ENCODE measurements around the gene SMCO1. TPM values are rescaled to one million over a fixed set of nuclear protein-coding genes. Genes with fewer than 3 reads are reported as not detected.

The SMCO1 gene
- polyA plus RNA-seq, 2 of the 4 experiments (the other 2 are of a cell fraction): not detected

DNA sequence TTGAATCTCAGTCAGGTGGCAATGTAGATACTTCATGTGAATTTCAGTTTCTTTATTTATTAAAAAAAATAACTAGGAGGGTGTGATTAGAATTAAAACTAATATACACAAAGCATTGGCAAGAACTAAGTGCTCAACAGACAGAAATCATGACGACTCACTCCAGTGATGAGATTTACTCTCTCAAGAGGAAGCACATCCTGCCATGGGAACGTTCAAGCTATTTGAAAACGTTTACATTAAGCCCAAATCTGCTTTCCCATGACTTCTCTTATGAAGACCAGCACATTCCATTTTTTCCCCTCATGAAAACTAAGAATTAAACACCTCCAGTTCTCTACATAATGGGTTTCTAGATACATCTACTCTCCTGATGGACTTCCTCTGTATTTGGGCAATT lies 44.7 kb upstream of the SMCO1 start:
- no peak overlapping the region for H3K27ac ChIP-seq

DNA sequence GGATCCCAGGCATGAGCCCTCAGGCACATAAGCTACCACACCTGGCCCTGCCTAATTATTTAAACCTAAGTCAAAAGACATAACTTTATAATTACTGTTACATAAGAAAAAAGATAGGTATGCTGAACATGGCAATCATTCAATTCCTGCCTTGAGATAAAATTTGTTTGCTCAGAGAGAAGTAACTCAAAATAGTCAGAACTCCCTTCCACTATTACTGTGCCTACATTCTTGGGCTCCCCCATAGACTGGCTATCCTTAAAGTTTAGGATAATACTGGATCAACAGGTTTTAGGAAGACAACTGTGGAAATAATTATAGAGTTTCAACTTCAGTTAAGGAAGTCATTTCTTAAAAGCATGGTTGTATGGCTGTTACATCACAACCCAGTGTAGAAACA lies 43.3 kb upstream of the SMCO1 start:
- CTCF ChIA-PET: no interaction called here
- H3K4me2 ChIP-seq: no peak overlapping the region
- FAIRE-seq (no peak), DNase-seq (ENCODE audit: low read depth in 1 of 2, low spot score in 1 of 2) (no peak), ATAC-seq (no peak)
- TF ChIP-seq KDM1A (IDR thresholded peaks at IDR 0.05; ENCODE audit: low read depth) (no peak), HDAC2 (IDR thresholded peaks at IDR 0.05) (no peak)
- TF ChIP-seq, protein P1, sequence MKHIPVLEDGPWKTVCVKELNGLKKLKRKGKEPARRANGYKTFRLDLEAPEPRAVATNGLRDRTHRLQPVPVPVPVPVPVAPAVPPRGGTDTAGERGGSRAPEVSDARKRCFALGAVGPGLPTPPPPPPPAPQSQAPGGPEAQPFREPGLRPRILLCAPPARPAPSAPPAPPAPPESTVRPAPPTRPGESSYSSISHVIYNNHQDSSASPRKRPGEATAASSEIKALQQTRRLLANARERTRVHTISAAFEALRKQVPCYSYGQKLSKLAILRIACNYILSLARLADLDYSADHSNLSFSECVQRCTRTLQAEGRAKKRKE (CRISPR knock-in tag; IDR thresholded peaks at IDR 0.05; ENCODE audit: low read depth): no peak
- TF ChIP-seq, protein P2, sequence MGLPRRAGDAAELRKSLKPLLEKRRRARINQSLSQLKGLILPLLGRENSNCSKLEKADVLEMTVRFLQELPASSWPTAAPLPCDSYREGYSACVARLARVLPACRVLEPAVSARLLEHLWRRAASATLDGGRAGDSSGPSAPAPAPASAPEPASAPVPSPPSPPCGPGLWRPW (IDR thresholded peaks at IDR 0.05): no peak
- TF ChIP-seq, protein P3, sequence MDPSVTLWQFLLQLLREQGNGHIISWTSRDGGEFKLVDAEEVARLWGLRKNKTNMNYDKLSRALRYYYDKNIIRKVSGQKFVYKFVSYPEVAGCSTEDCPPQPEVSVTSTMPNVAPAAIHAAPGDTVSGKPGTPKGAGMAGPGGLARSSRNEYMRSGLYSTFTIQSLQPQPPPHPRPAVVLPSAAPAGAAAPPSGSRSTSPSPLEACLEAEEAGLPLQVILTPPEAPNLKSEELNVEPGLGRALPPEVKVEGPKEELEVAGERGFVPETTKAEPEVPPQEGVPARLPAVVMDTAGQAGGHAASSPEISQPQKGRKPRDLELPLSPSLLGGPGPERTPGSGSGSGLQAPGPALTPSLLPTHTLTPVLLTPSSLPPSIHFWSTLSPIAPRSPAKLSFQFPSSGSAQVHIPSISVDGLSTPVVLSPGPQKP (IDR thresholded peaks at IDR 0.05; ENCODE audit: low read depth, low read length): no peak
- TF ChIP-seq, protein P4, sequence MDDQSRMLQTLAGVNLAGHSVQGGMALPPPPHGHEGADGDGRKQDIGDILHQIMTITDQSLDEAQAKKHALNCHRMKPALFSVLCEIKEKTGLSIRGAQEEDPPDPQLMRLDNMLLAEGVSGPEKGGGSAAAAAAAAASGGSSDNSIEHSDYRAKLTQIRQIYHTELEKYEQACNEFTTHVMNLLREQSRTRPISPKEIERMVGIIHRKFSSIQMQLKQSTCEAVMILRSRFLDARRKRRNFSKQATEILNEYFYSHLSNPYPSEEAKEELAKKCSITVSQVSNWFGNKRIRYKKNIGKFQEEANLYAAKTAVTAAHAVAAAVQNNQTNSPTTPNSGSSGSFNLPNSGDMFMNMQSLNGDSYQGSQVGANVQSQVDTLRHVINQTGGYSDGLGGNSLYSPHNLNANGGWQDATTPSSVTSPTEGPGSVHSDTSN (IDR thresholded peaks at IDR 0.05): no peak
- H3K27ac ChIP-seq: no peak overlapping the region
- POLR2A ChIA-PET: no interaction called here
- no peak overlapping the region for H3K4me3 ChIP-seq
- no peaks in the 10 kb centered on the region for H3K9me3 ChIP-seq
- H3K4me1 ChIP-seq: peaks cover 5% of the 10 kb centered on the region; the same call in 2 of the 3 replicates

More for the DNA sequence above, 44.7 kb upstream of the SMCO1 start:
- Histone ChIP-seq H3K4me3 (no peak overlapping the region), H3K9me3 (no peaks in the 10 kb centered on the region), H3K4me2 (no peak overlapping the region), H3K4me1 (peaks cover 16% of the 10 kb centered on the region; the same call in 2 of the 3 replicates)
- FAIRE-seq: no peak
- WGBS (ENCODE audit: missing lambda C conversion rate): 23% methylated on average over 3 of the region's 3 CpGs
- POLR2A ChIA-PET: no interaction called here
- no peak for ATAC-seq
- TF ChIP-seq ESRRA (IDR thresholded peaks at IDR 0.05; ENCODE audit: borderline replicate concordance, low read length) (no peak), TFCP2L1 (CRISPR knock-in tag; IDR thresholded peaks at IDR 0.05) (no peak), EP300 (IDR thresholded peaks at IDR 0.05) (no peak), FOSB (CRISPR knock-in tag; IDR thresholded peaks at IDR 0.05) (no peak), RAD21 (conservative IDR thresholded peaks at IDR 0.05 in 1 of 2, IDR thresholded peaks at IDR 0.05 in 1 of 2) (no peak), RFX5 (IDR thresholded peaks at IDR 0.05) (no peak), FOXS1 (CRISPR knock-in tag; IDR thresholded peaks at IDR 0.05) (no peak), ZC3H11A (IDR thresholded peaks at IDR 0.05) (no peak), NR3C1 (IDR thresholded peaks at IDR 0.05) (no peak), ZFP36 (IDR thresholded peaks at IDR 0.05; ENCODE audit: borderline replicate concordance, partially characterized antibody) (no peak), FOSL2 (IDR thresholded peaks at IDR 0.05) (no peak), FOSL2 (CRISPR knock-in tag; IDR thresholded peaks at IDR 0.05) (no peak)
- TF ChIP-seq, protein P4 (IDR thresholded peaks at IDR 0.05): no peak
- no peak for DNase-seq (ENCODE audit: low read depth in 1 of 2, low spot score in 1 of 2)
- CTCF ChIA-PET: no interaction called here

DNA sequence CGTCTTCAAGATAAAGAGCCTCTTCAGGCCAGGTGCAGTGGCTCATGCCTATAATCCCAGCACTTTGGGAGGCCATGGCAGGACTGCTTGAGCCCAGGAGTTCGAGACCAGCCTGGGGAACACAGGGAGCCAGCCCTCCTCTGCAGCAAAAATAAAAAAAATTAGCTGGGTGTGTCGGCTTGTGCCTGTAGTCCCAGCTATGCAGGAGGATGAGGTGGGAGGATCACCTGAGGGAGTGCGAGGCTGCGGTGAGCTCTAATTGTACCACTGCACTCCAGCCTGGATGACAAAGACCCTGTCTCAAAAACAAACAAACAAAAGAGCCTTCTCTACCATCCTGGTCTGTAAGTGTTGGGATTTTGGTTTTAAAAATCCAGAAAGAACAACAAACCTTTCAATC lies 42.1 kb upstream of the SMCO1 start:
- 88% methylated on average over 5 of the region's 5 CpGs for WGBS (ENCODE audit: missing lambda C conversion rate)
- Histone ChIP-seq H3K9me3 (no peaks in the 10 kb centered on the region), H3K4me2 (no peak overlapping the region), H3K27ac (no peak overlapping the region), H3K4me3 (no peak overlapping the region), H3K4me1 (no peaks in the 10 kb centered on the region)
- TF ChIP-seq, protein P3 (IDR thresholded peaks at IDR 0.05; ENCODE audit: low read depth, low read length): no peak
- TF ChIP-seq BHLHE40 (IDR thresholded peaks at IDR 0.05; ENCODE audit: low read depth, low read length): no peak
- TF ChIP-seq EP300 (IDR thresholded peaks at IDR 0.05): no peak
- no peak for TF ChIP-seq FOSB (CRISPR knock-in tag; IDR thresholded peaks at IDR 0.05)
- TF ChIP-seq HOXA7 (CRISPR knock-in tag; IDR thresholded peaks at IDR 0.05): no peak
- TF ChIP-seq KDM5A (IDR thresholded peaks at IDR 0.05): no peak
- no peak for TF ChIP-seq CEBPB (IDR thresholded peaks at IDR 0.05)
- TF ChIP-seq SREBF2 (IDR thresholded peaks at IDR 0.05): no peak
- no peak for TF ChIP-seq EHF (CRISPR knock-in tag; IDR thresholded peaks at IDR 0.05)
- TF ChIP-seq MAZ (IDR thresholded peaks at IDR 0.05; ENCODE audit: borderline replicate concordance, low read depth, low read length): no peak
- TF ChIP-seq CBX8 (IDR thresholded peaks at IDR 0.05): no peak
- no peak for TF ChIP-seq NFE2L2 (conservative IDR thresholded peaks at IDR 0.05; ENCODE audit: low read length)
- DNase-seq (ENCODE audit: low read depth in 1 of 2, low spot score in 1 of 2) (no peak), ATAC-seq (no peak), FAIRE-seq (no peak)
- POLR2A ChIA-PET: no interaction called here
- CTCF ChIA-PET: interaction anchor here (0.6 kb wide), 1 partner anchor 71 kb away, joined by 3 read pairs; no protein-coding TSS in a partner anchor
